Esophagus (tissue), 2 donors: ENCODE measurements around the gene JUND. TPM values are rescaled to one million over a fixed set of nuclear protein-coding genes. Genes with fewer than 3 reads are reported as not detected.

Experiments
- H3K27ac ChIP-seq, 2 donors: one replicate each; pipeline ENCODE4 v1.5.1; 2013; ENCODE audit warnings: low read depth in 2 of 2, mild to moderate bottlenecking in 2 of 2, inconsistent platforms in 1 of 2, low read length in 1 of 2, moderate library complexity in 1 of 2
- H3K27me3 ChIP-seq, 2 donors: one replicate each; pipeline ENCODE4 v1.6.1; 2013; ENCODE audit warnings: low read length in 2 of 2, control low read depth in 1 of 2, mild to moderate bottlenecking in 1 of 2; ENCODE audit not compliant: insufficient read depth in 2 of 2, control insufficient read depth in 1 of 2
- H3K36me3 ChIP-seq, 2 donors: one replicate each; pipeline ENCODE4 v1.6.1; 2013; ENCODE audit warnings: low read length in 1 of 2; ENCODE audit not compliant: control insufficient read depth in 2 of 2, insufficient read depth in 2 of 2
- H3K4me1 ChIP-seq, 2 donors: one replicate each; pipeline ENCODE4 v1.6.1; 2013; ENCODE audit warnings: low read length in 1 of 2; ENCODE audit not compliant: control insufficient read depth in 2 of 2, insufficient read depth in 2 of 2
- H3K4me3 ChIP-seq, 2 donors: one replicate each; pipeline ENCODE4 v1.5.1; 2013; ENCODE audit warnings: low read length in 2 of 2, mild to moderate bottlenecking in 2 of 2, low read depth in 1 of 2, moderate library complexity in 1 of 2
- H3K9me3 ChIP-seq, 2 donors: one replicate each; pipeline ENCODE4 v1.6.1; 2013; ENCODE audit warnings: mild to moderate bottlenecking in 2 of 2, low read depth in 1 of 2, low read length in 1 of 2, moderate library complexity in 1 of 2; ENCODE audit not compliant: control insufficient read depth in 2 of 2, insufficient read depth in 1 of 2
- WGBS, 2 donors: extraction: QIAGEN DNeasy Blood & Tissue Kit; methylation state at CpG; one replicate each; pipeline ENCODE4 v1.1.7; 2013; 5-methylcytosine and 5-hydroxymethylcytosine counted together
- polyA plus RNA-seq, 2 donors: library from polyadenylated mRNA; stranded (reverse); fragments of 200-250 nt; gene quantifications; one replicate each; pipeline ENCODE4 v1.2.3, GENCODE V29; 2013
- donor health status: healthy with polysubstance abuse.
- donor health status: Bipolar disorder and iron deficiency.

Gene JUND
- polyA plus RNA-seq, 2 donors: 57.9 to 84.5 TPM

DNA sequence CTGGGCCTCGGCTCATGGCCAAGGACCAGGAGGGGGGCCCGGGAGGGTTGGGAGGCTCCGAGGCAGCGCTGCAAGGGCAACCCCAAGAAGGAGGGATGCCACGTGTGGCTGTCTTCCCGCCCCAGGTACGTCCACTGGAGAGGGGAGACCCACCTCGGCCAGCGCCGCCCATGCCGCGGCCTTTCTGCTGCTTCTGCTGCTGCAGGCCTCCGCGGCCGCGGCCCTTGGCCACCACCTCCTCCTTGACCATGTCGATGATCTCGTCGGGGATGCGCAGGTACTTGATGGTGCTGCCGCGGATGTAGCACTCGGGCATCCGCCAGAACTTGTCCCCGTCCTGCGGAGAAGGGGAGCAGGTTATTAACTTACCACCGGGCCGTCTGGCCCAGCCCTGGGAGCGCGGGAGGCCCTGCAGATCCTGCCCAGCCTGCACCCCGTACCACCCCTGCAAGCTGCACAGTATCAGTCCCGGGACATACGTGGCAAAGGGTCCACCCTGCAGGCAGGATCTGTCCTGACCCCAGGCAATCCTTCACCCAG, 28.2 kb upstream of the JUND start:
- H3K4me3 ChIP-seq: no peak overlapping the region
- no peaks in the 10 kb centered on the region for H3K27me3 ChIP-seq
- H3K4me1 ChIP-seq: peaks cover 0 to 21% of the 10 kb centered on the region in 2 donors
- H3K9me3 ChIP-seq: no peaks in the 10 kb centered on the region
- 87 to 90% methylated on average over 30 to 33 of the region's 33 CpGs for WGBS, 2 donors
- H3K27ac ChIP-seq: no peak overlapping the region
- peaks cover 0 to 29% of the 10 kb centered on the region in 2 donors for H3K36me3 ChIP-seq

DNA sequence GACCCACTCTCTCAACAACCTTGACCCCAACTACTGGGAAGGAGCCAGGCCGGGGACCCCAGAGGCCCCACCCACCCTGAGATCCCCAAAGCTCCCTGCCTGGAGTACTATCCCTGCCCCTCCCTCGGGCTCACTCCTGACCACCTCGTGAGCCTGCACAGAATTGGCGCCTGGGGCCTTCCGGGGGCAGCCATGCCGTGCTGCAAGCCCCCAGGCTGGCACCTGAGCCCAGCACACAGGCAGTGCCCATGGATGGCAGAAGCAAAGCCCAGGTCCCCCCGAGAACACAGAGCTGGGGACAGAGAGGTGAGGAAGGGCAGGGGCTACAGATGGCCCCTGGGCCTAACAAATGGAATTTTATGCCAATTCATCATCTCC, 27.5 kb upstream of the JUND start:
- Histone ChIP-seq H3K4me3 (no peak overlapping the region), H3K4me1 (peaks cover 0 to 21% of the 10 kb centered on the region in 2 donors), H3K9me3 (no peaks in the 10 kb centered on the region), H3K36me3 (peaks cover 0 to 29% of the 10 kb centered on the region in 2 donors), H3K27me3 (no peaks in the 10 kb centered on the region), H3K27ac (no peak overlapping the region)
- WGBS, 2 donors: 88 to 94% methylated on average over 7 of the region's 7 CpGs

DNA sequence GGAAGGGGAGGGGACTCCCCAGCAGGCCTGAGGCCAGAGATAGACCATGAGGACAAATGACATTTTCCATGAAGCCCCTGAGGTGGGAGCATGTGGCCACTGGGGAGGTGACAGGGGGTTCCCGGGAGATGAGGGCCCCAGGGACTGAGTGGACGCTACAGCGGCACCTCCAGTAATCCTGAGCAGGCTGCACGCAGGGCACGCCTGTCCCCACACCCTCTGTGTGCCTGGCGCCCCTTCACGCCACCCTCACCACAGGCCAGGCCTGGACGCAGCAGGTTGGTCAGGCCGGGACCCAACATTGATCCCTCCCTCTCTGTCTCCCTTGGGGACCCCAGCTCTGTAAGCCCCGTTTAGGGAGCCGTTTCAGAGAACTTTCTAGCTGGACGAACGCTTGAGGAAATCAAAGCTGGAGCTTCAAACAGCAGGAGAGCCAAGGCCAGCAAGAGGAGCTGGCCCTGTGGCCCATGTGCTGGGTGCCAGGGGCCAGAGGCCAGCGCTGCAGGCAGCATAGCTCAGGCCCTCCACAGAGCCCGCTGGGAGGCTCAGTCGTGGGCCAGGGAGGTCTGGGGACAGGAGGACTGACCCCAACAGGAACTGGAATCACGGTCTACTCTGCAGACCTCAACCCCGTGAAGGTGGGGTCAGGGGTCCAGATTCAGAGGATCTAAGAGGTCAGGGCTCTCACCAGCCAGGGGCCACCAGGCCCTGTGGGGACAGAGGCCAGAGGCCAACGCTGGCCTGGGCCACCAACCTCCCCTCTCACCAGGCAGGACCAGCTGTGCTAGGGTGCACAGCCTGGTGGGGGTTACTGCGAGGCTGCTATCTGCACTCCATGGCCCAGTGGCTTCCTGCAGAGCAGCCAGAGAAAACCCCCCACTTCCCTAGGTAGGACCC, 26.9 kb upstream of the JUND start:
- peaks cover 0 to 23% of the 10 kb centered on the region in 2 donors for H3K4me1 ChIP-seq
- no peak overlapping the region for H3K4me3 ChIP-seq
- 85 to 89% methylated on average over 17 to 20 of the region's 20 CpGs for WGBS, 2 donors
- H3K27me3 ChIP-seq: no peaks in the 10 kb centered on the region
- H3K9me3 ChIP-seq: no peaks in the 10 kb centered on the region
- H3K27ac ChIP-seq: peak overlapping the region in 1 of 2 donors; percentile 69
- H3K36me3 ChIP-seq: peaks cover 0 to 29% of the 10 kb centered on the region in 2 donors

- Histone ChIP-seq H3K27ac (peak overlapping the region; percentile 69 to 91), H3K9me3 (no peaks in the 10 kb centered on the region), H3K27me3 (no peaks in the 10 kb centered on the region), H3K4me3 (no peak overlapping the region), H3K36me3 (peaks cover 0 to 26% of the 10 kb centered on the region in 2 donors), H3K4me1 (peaks cover 0 to 24% of the 10 kb centered on the region in 2 donors)
- WGBS, 2 donors: 58 to 65% methylated on average over 18 to 19 of the region's 19 CpGs
Measured at GRCh38 chr19:18307271-18307681, 25.9 kb upstream of the JUND start.

DNA sequence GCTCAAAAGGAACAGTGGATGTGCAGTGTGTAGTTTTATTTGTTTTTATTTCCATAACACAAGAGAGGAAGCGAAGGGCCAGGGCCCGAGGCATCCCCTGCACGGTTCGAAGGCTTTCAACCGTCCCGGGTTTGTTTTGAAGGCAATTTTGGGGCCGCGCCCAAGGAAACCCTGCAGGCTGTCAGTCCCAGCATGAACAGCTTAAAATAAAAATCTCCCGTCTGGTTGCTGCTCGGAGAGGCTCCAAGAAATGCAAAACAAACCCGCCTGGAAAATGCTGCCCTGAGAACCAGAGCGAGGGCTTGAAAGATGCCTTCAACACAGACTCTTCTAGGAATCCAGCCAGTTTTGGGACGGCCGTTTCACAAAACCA, 25.5 kb upstream of the JUND start:
- Histone ChIP-seq H3K4me3 (no peak overlapping the region), H3K4me1 (peaks cover 0 to 24% of the 10 kb centered on the region in 2 donors), H3K27ac (peak overlapping the region; percentile 69 to 91), H3K27me3 (no peaks in the 10 kb centered on the region), H3K36me3 (peaks cover 0 to 22% of the 10 kb centered on the region in 2 donors), H3K9me3 (no peaks in the 10 kb centered on the region)
- WGBS, 2 donors: 27 to 38% methylated on average over 14 of the region's 14 CpGs

DNA sequence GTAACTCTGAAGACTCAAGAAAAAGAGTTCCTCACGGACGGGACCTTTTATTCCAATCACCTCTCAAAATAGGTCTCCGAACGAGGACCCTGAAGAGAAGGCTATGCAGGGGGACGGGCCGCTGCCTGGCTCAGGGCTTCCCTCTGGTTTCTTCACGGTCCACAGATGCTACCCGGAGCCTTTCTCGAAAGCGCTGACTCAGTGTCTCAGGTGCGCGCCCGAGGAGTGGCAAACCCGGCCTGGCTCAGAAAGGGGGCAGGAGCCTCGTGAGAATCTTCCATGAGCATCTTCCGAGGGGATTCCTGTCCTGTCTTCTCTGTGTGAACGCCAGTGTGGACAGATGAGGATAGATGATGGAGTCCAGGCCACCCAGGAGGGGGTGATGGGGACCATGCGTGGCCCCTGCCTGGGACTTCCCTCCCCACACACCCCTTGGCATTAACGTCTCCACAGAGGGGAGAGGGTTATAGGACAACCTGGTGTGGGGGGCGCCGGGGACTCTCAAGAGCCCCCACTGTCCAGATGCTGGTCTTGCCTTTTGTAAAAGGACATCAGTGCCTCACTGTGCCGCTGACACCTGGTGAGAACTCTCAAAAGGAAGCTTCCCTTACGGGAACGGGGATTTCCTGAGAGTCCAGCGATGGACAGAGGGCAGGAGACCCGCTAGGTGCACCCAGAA, 24.9 kb upstream of the JUND start:
- peaks cover 0 to 24% of the 10 kb centered on the region in 2 donors for H3K4me1 ChIP-seq
- 68 to 69% methylated on average over 26 of the region's 26 CpGs for WGBS, 2 donors
- peak overlapping the region; percentile 69 to 91 for H3K27ac ChIP-seq

DNA sequence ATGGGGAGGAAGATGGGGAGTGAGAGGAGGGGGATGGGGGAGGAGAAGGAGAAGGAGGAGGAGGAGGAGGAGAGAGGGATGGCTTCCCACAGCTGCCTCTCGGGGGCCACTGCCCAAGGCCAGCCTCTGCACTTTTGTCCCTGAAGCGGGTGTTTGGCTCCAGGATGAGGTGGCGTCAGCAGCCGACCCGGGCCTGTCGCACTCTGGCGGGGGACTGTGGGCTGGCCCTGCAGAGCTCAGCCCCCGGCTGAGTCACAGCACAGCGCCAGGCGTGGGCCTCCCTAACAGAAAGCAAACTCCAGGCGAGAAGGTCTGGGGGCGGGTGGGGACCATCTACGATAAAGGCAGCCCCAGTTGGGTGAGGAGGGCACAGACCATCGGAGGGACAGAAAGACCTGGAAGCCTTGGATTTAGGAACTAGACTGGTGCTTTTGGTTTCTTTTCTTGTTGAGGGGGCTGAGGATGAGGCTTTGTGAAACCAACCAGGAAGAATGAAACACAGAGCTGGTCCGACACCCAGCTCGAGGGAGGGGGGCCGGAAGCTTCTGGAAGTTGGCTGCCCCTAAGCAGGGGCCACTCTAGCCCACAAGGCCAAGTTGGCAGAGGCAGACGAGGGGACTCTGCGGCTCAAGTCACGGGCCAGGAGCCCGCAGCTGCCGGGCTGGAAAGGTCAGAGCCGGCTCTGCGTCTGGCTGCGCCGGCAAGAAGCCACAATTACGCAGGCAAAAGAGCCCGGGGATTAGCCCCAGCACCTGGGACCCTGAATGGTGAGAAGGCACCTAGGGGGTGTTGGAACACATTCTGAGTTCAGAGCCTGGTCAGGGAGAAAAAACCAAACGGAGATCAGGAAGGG, 23.3 kb upstream of the JUND start:
- H3K9me3 ChIP-seq: no peaks in the 10 kb centered on the region
- H3K36me3 ChIP-seq: peaks cover 0 to 12% of the 10 kb centered on the region in 2 donors
- WGBS, 2 donors: 6 to 9% methylated on average over 29 of the region's 29 CpGs
- H3K4me1 ChIP-seq: peaks cover 0 to 21% of the 10 kb centered on the region in 2 donors
- peak overlapping the region; percentile 91 to 96 for H3K27ac ChIP-seq
- H3K4me3 ChIP-seq: peak overlapping the region in 1 of 2 donors; percentile 18
- H3K27me3 ChIP-seq: no peaks in the 10 kb centered on the region

More for the DNA sequence above, 24.9 kb upstream of the JUND start:
- Histone ChIP-seq H3K4me3 (no peak overlapping the region), H3K9me3 (no peaks in the 10 kb centered on the region), H3K27me3 (no peaks in the 10 kb centered on the region), H3K36me3 (peaks cover 0 to 17% of the 10 kb centered on the region in 2 donors)

DNA sequence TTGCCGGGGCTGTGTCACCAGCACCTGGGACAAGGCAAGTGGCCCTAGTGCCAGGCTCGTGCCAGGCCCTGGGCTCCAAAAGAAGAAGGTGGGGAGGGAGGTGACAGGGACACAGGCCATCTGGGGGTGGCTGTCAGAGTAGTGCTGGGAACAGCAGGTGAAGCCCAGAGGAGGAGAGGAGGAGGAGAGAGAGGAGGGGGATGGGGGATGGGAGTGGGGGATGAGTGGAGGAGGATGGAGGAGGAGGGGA, 22.7 kb upstream of the JUND start:
- Histone ChIP-seq H3K4me1 (peaks cover 0 to 21% of the 10 kb centered on the region in 2 donors), H3K27ac (peak overlapping the region; percentile 91 to 96), H3K36me3 (peaks cover 0 to 6% of the 10 kb centered on the region in 2 donors), H3K9me3 (no peaks in the 10 kb centered on the region), H3K4me3 (peak overlapping the region in 1 of 2 donors; percentile 18), H3K27me3 (no peaks in the 10 kb centered on the region)
- 14 to 23% methylated on average over 2 of the region's 2 CpGs for WGBS, 2 donors

DNA sequence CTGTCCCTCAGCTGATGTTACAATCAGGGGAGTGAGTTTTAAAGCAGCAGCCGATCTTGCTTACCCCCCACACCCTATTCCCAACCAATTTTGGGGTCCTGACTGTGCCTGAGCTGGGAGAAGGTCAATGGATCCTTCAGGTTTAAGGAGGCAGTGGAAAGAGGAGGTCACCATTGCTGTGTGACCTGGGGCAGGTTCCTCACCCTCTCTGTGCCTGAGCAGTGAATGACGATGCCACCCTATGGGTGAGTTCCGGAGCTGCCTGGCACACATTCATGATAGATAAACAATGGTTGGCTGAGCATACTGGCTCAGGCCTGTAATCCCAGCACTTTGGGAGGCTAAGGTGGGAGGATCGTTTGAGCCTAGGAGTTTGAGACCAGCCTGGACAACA, 20.3 kb upstream of the JUND start:
- Histone ChIP-seq H3K4me3 (no peak overlapping the region), H3K27me3 (no peaks in the 10 kb centered on the region), H3K36me3 (peaks cover 0 to 2% of the 10 kb centered on the region in 2 donors), H3K4me1 (peaks cover 0 to 14% of the 10 kb centered on the region in 2 donors), H3K27ac (peak overlapping the region in 1 of 2 donors; percentile 79), H3K9me3 (no peaks in the 10 kb centered on the region)
- 52% methylated on average over 4 of the region's 4 CpGs for WGBS, 2 donors
